ENCODE measurements around the gene IGDCC3.

Gene IGDCC3

GRCh38 chr15:65394280-65394789, 16.5 kb upstream of the IGDCC3 start:
- no peak overlapping the region for H3K4ac ChIP-seq (ENCODE audit: low read depth in 1 of 2, low read length in 2 of 2)
- H4K91ac ChIP-seq (ENCODE audit: low read length), result no peak overlapping the region
- peaks cover 0 to 74% of the 10 kb centered on the region in 2 experiments for H3K36me3 ChIP-seq (ENCODE audit: control insufficient read depth in 1 of 2, insufficient read depth in 2 of 2, low read depth in 1 of 2, low read length in 2 of 2)
- 92% methylated on average over 11 of the region's 11 CpGs for WGBS
- peaks cover 0 to 48% of the 10 kb centered on the region in 2 experiments for H3K27me3 ChIP-seq (ENCODE audit: control insufficient read depth in 1 of 2, insufficient read depth in 1 of 2, low read length in 2 of 2)
- no peak overlapping the region for H2AFZ ChIP-seq (ENCODE audit: low read depth, low read length)
- no peak overlapping the region for H2BK5ac ChIP-seq (ENCODE audit: low read depth, low read length, poor library complexity, severe bottlenecking)
- no peak overlapping the region for H3K14ac ChIP-seq (ENCODE audit: low read length in 2 of 2)
- DNase-seq, result no peak
- no peak overlapping the region for H2AK5ac ChIP-seq (ENCODE audit: low read length, severe bottlenecking)
- no peak overlapping the region for H2BK12ac ChIP-seq (ENCODE audit: low read length in 2 of 2)
- H2BK120ac ChIP-seq (ENCODE audit: low read depth, low read length), result no peak overlapping the region
- no peak overlapping the region for H3K9ac ChIP-seq (ENCODE audit: low read length)
- H3K9me3 ChIP-seq (ENCODE audit: control insufficient read depth, low read length), result no peaks in the 10 kb centered on the region
- H3K79me1 ChIP-seq (replicated peaks; ENCODE audit: low read length, poor library complexity, severe bottlenecking), result peaks cover 9% of the 10 kb centered on the region
- H4K8ac ChIP-seq (ENCODE audit: low read length), result no peak overlapping the region
- no peak overlapping the region for H3K4me3 ChIP-seq (ENCODE audit: insufficient read depth in 1 of 2, low read depth in 1 of 2, low read length in 2 of 2)
- H3K4me2 ChIP-seq (ENCODE audit: low read length, poor library complexity, severe bottlenecking), result no peak overlapping the region
- peak overlapping the region; percentile 7 for H2BK15ac ChIP-seq (ENCODE audit: low read depth, poor library complexity, severe bottlenecking)
- peaks cover 2% of the 10 kb centered on the region for H3K4me1 ChIP-seq (ENCODE audit: control insufficient read depth, insufficient read depth, low read depth, low read length)
- no peak overlapping the region for H3K18ac ChIP-seq (ENCODE audit: low read depth in 1 of 2, low read length in 2 of 2)
- no peak overlapping the region for H3K27ac ChIP-seq (ENCODE audit: low read length, poor library complexity, severe bottlenecking)
- H3K23ac ChIP-seq (ENCODE audit: low read length in 2 of 2), result no peak overlapping the region

- 91% methylated on average over 8 of the region's 8 CpGs for WGBS
- Histone ChIP-seq H3K14ac (ENCODE audit: low read length in 2 of 2) (no peak overlapping the region), H3K4me1 (ENCODE audit: control insufficient read depth, insufficient read depth, low read depth, low read length) (peaks cover 2% of the 10 kb centered on the region), H2BK15ac (ENCODE audit: low read depth, poor library complexity, severe bottlenecking) (no peak overlapping the region), H3K18ac (ENCODE audit: low read depth in 1 of 2, low read length in 2 of 2) (no peak overlapping the region), H3K9me3 (ENCODE audit: control insufficient read depth, low read length) (no peaks in the 10 kb centered on the region), H3K4ac (ENCODE audit: low read depth in 1 of 2, low read length in 2 of 2) (no peak overlapping the region), H2BK120ac (ENCODE audit: low read depth, low read length) (no peak overlapping the region), H3K27ac (ENCODE audit: low read length, poor library complexity, severe bottlenecking) (no peak overlapping the region), H2AFZ (ENCODE audit: low read depth, low read length) (no peak overlapping the region), H2AK5ac (ENCODE audit: low read length, severe bottlenecking) (no peak overlapping the region), H3K23ac (ENCODE audit: low read length in 2 of 2) (no peak overlapping the region), H3K9ac (ENCODE audit: low read length) (no peak overlapping the region), H4K91ac (ENCODE audit: low read length) (no peak overlapping the region), H3K4me3 (ENCODE audit: insufficient read depth in 1 of 2, low read depth in 1 of 2, low read length in 2 of 2) (no peak overlapping the region), H2BK5ac (ENCODE audit: low read depth, low read length, poor library complexity, severe bottlenecking) (no peak overlapping the region), H3K79me1 (replicated peaks; ENCODE audit: low read length, poor library complexity, severe bottlenecking) (peaks cover 11% of the 10 kb centered on the region), H4K8ac (ENCODE audit: low read length) (no peak overlapping the region), H3K27me3 (ENCODE audit: control insufficient read depth in 1 of 2, insufficient read depth in 1 of 2, low read length in 2 of 2) (peaks cover 0 to 48% of the 10 kb centered on the region in 2 experiments), H3K4me2 (ENCODE audit: low read length, poor library complexity, severe bottlenecking) (no peak overlapping the region), H3K36me3 (ENCODE audit: control insufficient read depth in 1 of 2, insufficient read depth in 2 of 2, low read depth in 1 of 2, low read length in 2 of 2) (peaks cover 0 to 78% of the 10 kb centered on the region in 2 experiments), H2BK12ac (ENCODE audit: low read length in 2 of 2) (no peak overlapping the region)
- no peak for DNase-seq
Observed at GRCh38 chr15:65393557-65393956, 15.8 kb upstream of the IGDCC3 start.

GRCh38 chr15:65393091-65393490, 15.3 kb upstream of the IGDCC3 start:
- H3K4me2 ChIP-seq (ENCODE audit: low read length, poor library complexity, severe bottlenecking), result no peak overlapping the region
- no peak overlapping the region for H3K27ac ChIP-seq (ENCODE audit: low read length, poor library complexity, severe bottlenecking)
- no peak overlapping the region for H2BK120ac ChIP-seq (ENCODE audit: low read depth, low read length)
- H2AFZ ChIP-seq (ENCODE audit: low read depth, low read length), result no peak overlapping the region
- peaks cover 0 to 48% of the 10 kb centered on the region in 2 experiments for H3K27me3 ChIP-seq (ENCODE audit: control insufficient read depth in 1 of 2, insufficient read depth in 1 of 2, low read length in 2 of 2)
- H3K18ac ChIP-seq (ENCODE audit: low read depth in 1 of 2, low read length in 2 of 2), result no peak overlapping the region
- no peak overlapping the region for H3K4ac ChIP-seq (ENCODE audit: low read depth in 1 of 2, low read length in 2 of 2)
- H2BK5ac ChIP-seq (ENCODE audit: low read depth, low read length, poor library complexity, severe bottlenecking), result no peak overlapping the region
- H2BK12ac ChIP-seq (ENCODE audit: low read length in 2 of 2), result no peak overlapping the region
- H4K8ac ChIP-seq (ENCODE audit: low read length), result no peak overlapping the region
- no peaks in the 10 kb centered on the region for H3K9me3 ChIP-seq (ENCODE audit: control insufficient read depth, low read length)
- no peak for DNase-seq
- no peak overlapping the region for H3K9ac ChIP-seq (ENCODE audit: low read length)
- no peak overlapping the region for H3K14ac ChIP-seq (ENCODE audit: low read length in 2 of 2)
- H3K4me1 ChIP-seq (ENCODE audit: control insufficient read depth, insufficient read depth, low read depth, low read length), result peaks cover 2% of the 10 kb centered on the region
- H3K79me1 ChIP-seq (replicated peaks; ENCODE audit: low read length, poor library complexity, severe bottlenecking), result peaks cover 11% of the 10 kb centered on the region
- WGBS, result 89% methylated on average over 13 of the region's 13 CpGs
- H2AK5ac ChIP-seq (ENCODE audit: low read length, severe bottlenecking), result no peak overlapping the region
- H3K23ac ChIP-seq (ENCODE audit: low read length in 2 of 2), result no peak overlapping the region
- no peak overlapping the region for H3K4me3 ChIP-seq (ENCODE audit: insufficient read depth in 1 of 2, low read depth in 1 of 2, low read length in 2 of 2)
- H2BK15ac ChIP-seq (ENCODE audit: low read depth, poor library complexity, severe bottlenecking), result no peak overlapping the region
- peaks cover 0 to 83% of the 10 kb centered on the region in 2 experiments for H3K36me3 ChIP-seq (ENCODE audit: control insufficient read depth in 1 of 2, insufficient read depth in 2 of 2, low read depth in 1 of 2, low read length in 2 of 2)
- no peak overlapping the region for H4K91ac ChIP-seq (ENCODE audit: low read length)

- DNase-seq, result no peak
- H2BK12ac ChIP-seq (ENCODE audit: low read length in 2 of 2), result no peak overlapping the region
- peaks cover 0 to 87% of the 10 kb centered on the region in 2 experiments for H3K36me3 ChIP-seq (ENCODE audit: control insufficient read depth in 1 of 2, insufficient read depth in 2 of 2, low read depth in 1 of 2, low read length in 2 of 2)
- H2BK15ac ChIP-seq (ENCODE audit: low read depth, poor library complexity, severe bottlenecking), result no peak overlapping the region
- peaks cover 2% of the 10 kb centered on the region for H3K4me1 ChIP-seq (ENCODE audit: control insufficient read depth, insufficient read depth, low read depth, low read length)
- no peak overlapping the region for H3K4ac ChIP-seq (ENCODE audit: low read depth in 1 of 2, low read length in 2 of 2)
- no peak overlapping the region for H3K18ac ChIP-seq (ENCODE audit: low read depth in 1 of 2, low read length in 2 of 2)
- no peak overlapping the region for H3K14ac ChIP-seq (ENCODE audit: low read length in 2 of 2)
- H3K9me3 ChIP-seq (ENCODE audit: control insufficient read depth, low read length), result no peaks in the 10 kb centered on the region
- H2AK5ac ChIP-seq (ENCODE audit: low read length, severe bottlenecking), result no peak overlapping the region
- no peak overlapping the region for H3K27ac ChIP-seq (ENCODE audit: low read length, poor library complexity, severe bottlenecking)
- no peak overlapping the region for H3K23ac ChIP-seq (ENCODE audit: low read length in 2 of 2)
- no peak overlapping the region for H3K4me3 ChIP-seq (ENCODE audit: insufficient read depth in 1 of 2, low read depth in 1 of 2, low read length in 2 of 2)
- WGBS, result 89% methylated on average over 2 of the region's 2 CpGs
- H2AFZ ChIP-seq (ENCODE audit: low read depth, low read length), result no peak overlapping the region
- peaks cover 0 to 48% of the 10 kb centered on the region in 2 experiments for H3K27me3 ChIP-seq (ENCODE audit: control insufficient read depth in 1 of 2, insufficient read depth in 1 of 2, low read length in 2 of 2)
- H3K9ac ChIP-seq (ENCODE audit: low read length), result no peak overlapping the region
- peaks cover 11% of the 10 kb centered on the region for H3K79me1 ChIP-seq (replicated peaks; ENCODE audit: low read length, poor library complexity, severe bottlenecking)
- no peak overlapping the region for H3K4me2 ChIP-seq (ENCODE audit: low read length, poor library complexity, severe bottlenecking)
- H4K91ac ChIP-seq (ENCODE audit: low read length), result no peak overlapping the region
- no peak overlapping the region for H2BK5ac ChIP-seq (ENCODE audit: low read depth, low read length, poor library complexity, severe bottlenecking)
- no peak overlapping the region for H4K8ac ChIP-seq (ENCODE audit: low read length)
- no peak overlapping the region for H2BK120ac ChIP-seq (ENCODE audit: low read depth, low read length)
Observed at GRCh38 chr15:65392368-65392767, 14.6 kb upstream of the IGDCC3 start.

All from mesenchymal stem cell (in vitro differentiated cells and primary cell).